ENCODE data around the gene PCDHGA11.
"Not testable (repeated sequence)": the region's sequence is repeated elsewhere in the genome, so short reads cannot be mapped to it uniquely, and the experiment has no call there.

DNA sequence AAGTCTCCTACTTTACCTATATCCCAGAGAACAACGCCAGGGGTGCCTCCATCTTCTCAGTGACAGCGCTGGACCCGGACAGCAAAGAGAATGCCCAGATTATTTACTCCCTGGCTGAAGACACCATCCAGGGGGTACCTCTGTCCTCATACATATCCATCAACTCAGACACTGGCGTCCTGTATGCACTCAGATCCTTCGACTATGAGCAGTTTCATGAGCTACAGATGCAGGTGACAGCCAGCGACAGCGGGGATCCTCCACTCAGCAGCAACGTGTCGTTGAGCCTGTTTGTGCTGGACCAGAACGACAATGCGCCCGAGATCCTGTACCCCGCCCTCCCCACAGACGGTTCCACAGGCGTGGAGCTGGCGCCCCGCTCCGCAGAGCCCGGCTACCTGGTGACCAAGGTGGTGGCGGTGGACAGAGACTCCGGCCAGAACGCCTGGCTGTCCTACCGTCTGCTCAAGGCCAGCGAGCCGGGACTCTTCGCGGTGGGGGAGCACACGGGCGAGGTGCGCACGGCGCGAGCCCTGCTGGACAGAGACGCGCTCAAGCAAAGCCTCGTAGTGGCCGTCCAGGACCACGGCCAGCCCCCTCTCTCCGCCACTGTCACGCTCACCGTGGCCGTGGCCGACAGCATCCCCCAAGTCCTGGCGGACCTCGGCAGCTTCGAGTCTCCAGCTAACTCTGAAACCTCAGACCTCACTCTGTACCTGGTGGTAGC is 6.1 kb upstream of the PCDHGA11 start:
- TF ChIP-seq CTCF (IDR thresholded peaks at IDR 0.05; ENCODE audit: extremely low read depth in 1 of 2, insufficient read depth in 1 of 2, low read depth in 1 of 2, low read length in 2 of 2); POLR2A (IDR thresholded peaks at IDR 0.05; ENCODE audit: low read depth, low read length); JUN (IDR thresholded peaks at IDR 0.05; ENCODE audit: borderline replicate concordance, insufficient read depth, insufficient read length, low read depth); MYC (IDR thresholded peaks at IDR 0.05; ENCODE audit: low read depth, low read length); POLR2AphosphoS5 (IDR thresholded peaks at IDR 0.05; ENCODE audit: insufficient read depth, low read depth, low read length): not testable (repeated sequence)

All from endothelial cell of umbilical vein (primary cell).